ENCODE results near the gene OR51E1. TPM values are rescaled to one million over a fixed set of nuclear protein-coding genes. Genes with fewer than 3 reads are reported as not detected.

Gene OR51E1
- total and polyA plus RNA-seq, 12 donors, result 0.11 to 0.27 TPM; not detected in 10

DNA sequence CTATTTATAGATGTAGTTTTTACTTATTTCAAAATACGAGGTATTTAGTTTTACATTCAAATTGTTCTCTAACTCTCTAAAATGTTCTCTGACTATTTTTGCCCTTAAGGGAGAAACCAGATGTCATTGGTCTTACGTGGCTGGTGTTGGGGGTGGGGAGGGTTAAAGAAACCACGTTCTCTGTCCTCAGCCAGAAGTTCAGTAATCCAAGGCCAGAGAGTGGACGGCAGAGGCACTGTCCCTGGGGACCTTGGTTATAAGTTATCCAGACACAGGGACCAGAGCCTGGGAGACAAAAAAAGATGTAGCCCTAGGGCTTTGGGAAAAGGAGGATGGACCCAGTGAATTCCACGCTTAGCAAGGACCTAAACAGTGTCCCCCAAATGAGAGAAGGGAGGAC lies 706 bp upstream of the OR51E1 start:
- WGBS, 4 donors, result 17 to 23% (median 22%) methylated on average over 5 of the region's 5 CpGs
- peak in 3 of 7 donors; percentile 11 to 18 (median 15) for DNase-seq
- Histone ChIP-seq H3K9me3 (replicated peaks in 1 of 3) (no peaks in the 10 kb centered on the region), H3K4me3 (no peak overlapping the region), H3K4me1 (replicated peaks in 1 of 2) (no peaks in the 10 kb centered on the region), H3K27me3 (no peaks in the 10 kb centered on the region), H3K36me3 (replicated peaks in 1 of 2) (no peaks in the 10 kb centered on the region), H3K27ac (no peak overlapping the region)
- TF ChIP-seq, protein P1, sequence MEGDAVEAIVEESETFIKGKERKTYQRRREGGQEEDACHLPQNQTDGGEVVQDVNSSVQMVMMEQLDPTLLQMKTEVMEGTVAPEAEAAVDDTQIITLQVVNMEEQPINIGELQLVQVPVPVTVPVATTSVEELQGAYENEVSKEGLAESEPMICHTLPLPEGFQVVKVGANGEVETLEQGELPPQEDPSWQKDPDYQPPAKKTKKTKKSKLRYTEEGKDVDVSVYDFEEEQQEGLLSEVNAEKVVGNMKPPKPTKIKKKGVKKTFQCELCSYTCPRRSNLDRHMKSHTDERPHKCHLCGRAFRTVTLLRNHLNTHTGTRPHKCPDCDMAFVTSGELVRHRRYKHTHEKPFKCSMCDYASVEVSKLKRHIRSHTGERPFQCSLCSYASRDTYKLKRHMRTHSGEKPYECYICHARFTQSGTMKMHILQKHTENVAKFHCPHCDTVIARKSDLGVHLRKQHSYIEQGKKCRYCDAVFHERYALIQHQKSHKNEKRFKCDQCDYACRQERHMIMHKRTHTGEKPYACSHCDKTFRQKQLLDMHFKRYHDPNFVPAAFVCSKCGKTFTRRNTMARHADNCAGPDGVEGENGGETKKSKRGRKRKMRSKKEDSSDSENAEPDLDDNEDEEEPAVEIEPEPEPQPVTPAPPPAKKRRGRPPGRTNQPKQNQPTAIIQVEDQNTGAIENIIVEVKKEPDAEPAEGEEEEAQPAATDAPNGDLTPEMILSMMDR (IDR thresholded peaks at IDR 0.05), result no peak
- TF ChIP-seq POLR2A (IDR thresholded peaks at IDR 0.05), result no peak
- intact Hi-C loops (cut with DNase I), result no loop called here

DNA sequence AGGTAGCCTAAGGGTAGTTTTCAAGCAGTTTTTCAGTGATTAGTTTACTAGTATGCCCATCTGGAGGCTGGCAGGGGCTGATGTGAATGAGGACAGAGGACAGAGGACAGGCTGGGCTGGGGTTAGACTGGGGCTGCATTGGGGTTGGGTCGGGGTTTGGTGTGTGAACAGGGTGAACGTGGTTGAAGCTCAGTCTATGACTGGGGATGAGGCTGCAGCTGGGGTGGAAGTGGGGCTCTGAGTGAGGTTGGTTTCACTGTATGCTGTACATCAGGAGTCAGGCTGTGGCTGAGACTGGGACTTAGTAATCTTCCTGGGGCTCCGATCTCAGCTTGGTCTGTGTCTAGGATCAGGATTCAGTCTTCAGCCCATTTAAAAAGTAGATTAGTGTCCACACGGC lies 451 bp downstream of the OR51E1 start:
- H3K4me3 ChIP-seq, result no peak overlapping the region
- TF ChIP-seq, protein P1 (IDR thresholded peaks at IDR 0.05), result no peak
- TF ChIP-seq POLR2A (IDR thresholded peaks at IDR 0.05), result no peak
- no peaks in the 10 kb centered on the region for H3K27me3 ChIP-seq
- intact Hi-C loops (cut with DNase I), result no loop called here
- 64 to 87% (median 72%) methylated on average over 4 of the region's 4 CpGs for WGBS, 4 donors
- no peak for DNase-seq
- H3K27ac ChIP-seq, result no peak overlapping the region
- no peaks in the 10 kb centered on the region for H3K9me3 ChIP-seq (replicated peaks in 1 of 3)
- no peaks in the 10 kb centered on the region for H3K36me3 ChIP-seq (replicated peaks in 1 of 2)
- H3K4me1 ChIP-seq (replicated peaks in 1 of 2), result no peaks in the 10 kb centered on the region

DNA sequence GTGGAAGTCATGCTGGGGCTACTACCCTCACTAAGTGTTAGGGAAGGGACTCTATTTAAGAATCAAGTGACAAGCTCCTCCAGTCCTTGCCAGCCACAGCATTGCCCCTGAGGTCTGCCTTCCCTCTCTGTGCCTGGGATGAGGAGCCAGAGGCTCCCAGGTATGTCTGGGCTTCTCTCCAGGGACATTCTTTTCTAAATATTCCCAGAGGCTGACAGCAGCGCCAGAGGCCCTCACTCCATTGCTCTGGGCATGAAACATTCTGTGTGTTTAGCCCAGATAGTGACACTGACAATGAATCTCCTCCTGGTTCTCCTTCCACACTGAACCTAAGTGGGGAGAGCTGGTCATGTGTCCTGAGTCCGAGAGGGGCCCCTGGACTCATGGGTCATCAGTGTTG lies 2.2 kb downstream of the OR51E1 start:
- DNase-seq, result no peak
- H3K27me3 ChIP-seq, result no peaks in the 10 kb centered on the region
- 56 to 85% (median 71%) methylated on average over 2 of the region's 2 CpGs for WGBS, 4 donors
- H3K4me3 ChIP-seq, result no peak overlapping the region
- no peaks in the 10 kb centered on the region for H3K36me3 ChIP-seq (replicated peaks in 1 of 2)
- intact Hi-C loops (cut with DNase I), result no loop called here
- H3K4me1 ChIP-seq (replicated peaks in 1 of 2), result no peaks in the 10 kb centered on the region
- no peak overlapping the region for H3K27ac ChIP-seq
- no peaks in the 10 kb centered on the region for H3K9me3 ChIP-seq (replicated peaks in 1 of 3)
- TF ChIP-seq, protein P1 (IDR thresholded peaks at IDR 0.05), result no peak
- no peak for TF ChIP-seq POLR2A (IDR thresholded peaks at IDR 0.05)

DNA sequence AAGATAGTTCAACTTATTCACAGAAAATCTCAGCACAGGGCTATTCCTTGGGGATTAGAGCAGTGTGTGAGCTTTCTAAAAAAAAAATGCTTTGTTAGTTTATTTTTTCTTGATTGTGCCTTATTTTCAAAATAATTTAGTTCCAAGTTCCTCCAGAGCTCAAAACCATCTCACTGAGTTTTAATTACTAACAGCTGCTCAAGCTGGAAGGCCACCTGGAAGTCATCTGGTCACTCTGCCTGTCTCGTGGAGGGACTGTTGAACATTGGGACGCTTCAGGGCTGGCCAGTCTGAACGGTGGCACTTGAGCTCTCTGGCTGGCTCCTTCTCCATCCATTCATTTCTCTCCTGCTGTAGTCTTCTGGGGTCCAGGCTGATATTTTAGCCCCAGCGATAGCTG lies 4.0 kb downstream of the OR51E1 start:
- H3K27me3 ChIP-seq, result no peaks in the 10 kb centered on the region
- TF ChIP-seq, protein P1 (IDR thresholded peaks at IDR 0.05), result no peak
- no peak for TF ChIP-seq POLR2A (IDR thresholded peaks at IDR 0.05)
- H3K9me3 ChIP-seq (replicated peaks in 1 of 3), result no peaks in the 10 kb centered on the region
- H3K4me1 ChIP-seq (replicated peaks in 1 of 2), result no peaks in the 10 kb centered on the region
- 62 to 69% (median 65%) methylated on average over 4 of the region's 4 CpGs for WGBS, 4 donors
- H3K36me3 ChIP-seq (replicated peaks in 1 of 2), result no peaks in the 10 kb centered on the region
- no peak overlapping the region for H3K27ac ChIP-seq
- no peak overlapping the region for H3K4me3 ChIP-seq
- no peak for DNase-seq
- intact Hi-C loops (cut with DNase I), result no loop called here
